Fibroblast of the aortic adventitia (primary cell): Measurements from ENCODE around the gene FBXO22. TPM values are rescaled to one million over a fixed set of nuclear protein-coding genes. Genes with fewer than 3 reads are reported as not detected.

Experiments used
- DNase-seq: peaks from one replicate; pipeline ENCODE4 v3.0.0-alpha.2; 2010; ENCODE audit warnings: low read depth
- H3K4me3 ChIP-seq: 2 replicates; pipeline ENCODE4 v1.5.1; 2011; ENCODE audit warnings: low read depth, mild to moderate bottlenecking, control low read depth, low read length, moderate library complexity
- total RNA-seq: library from RNA; depleted of rRNA; stranded (reverse); fragments of >200 nt; gene quantifications from 2 replicates; pipeline ENCODE4 v1.2.3, GENCODE V29; 2012; ENCODE audit warnings: low replicate concordance
- TF ChIP-seq, protein P1 (sequence below): IDR thresholded peaks from 2 replicates; pipeline ENCODE4 v1.5.1; 2011; ENCODE audit warnings: mild to moderate bottlenecking, low read length, control low read depth, inconsistent platforms; ENCODE audit not compliant: insufficient read depth

Gene FBXO22
- total RNA-seq, 1 donor: 32.7 TPM

DNA sequence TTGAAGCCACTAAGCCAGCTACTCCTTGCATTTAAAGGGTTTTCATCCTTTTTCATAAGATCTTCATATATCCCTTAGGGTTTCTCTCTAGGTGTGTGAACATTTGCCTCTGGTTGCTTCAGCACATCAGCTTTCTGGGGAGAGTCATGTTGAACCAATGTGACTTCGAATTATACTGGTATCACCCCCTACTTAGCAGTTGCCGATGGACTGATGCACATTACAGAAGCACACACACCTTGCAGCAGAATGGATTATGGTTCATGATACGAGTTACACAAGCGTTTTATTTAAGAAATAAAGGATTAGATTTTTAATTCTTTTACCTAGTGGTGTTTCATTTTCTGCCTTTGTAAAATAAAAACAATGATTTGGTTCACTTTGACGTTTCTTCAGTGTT lies 39.6 kb downstream of the FBXO22 start:
- DNase-seq: no peak
- no peak overlapping the region for H3K4me3 ChIP-seq
- TF ChIP-seq, protein P1, sequence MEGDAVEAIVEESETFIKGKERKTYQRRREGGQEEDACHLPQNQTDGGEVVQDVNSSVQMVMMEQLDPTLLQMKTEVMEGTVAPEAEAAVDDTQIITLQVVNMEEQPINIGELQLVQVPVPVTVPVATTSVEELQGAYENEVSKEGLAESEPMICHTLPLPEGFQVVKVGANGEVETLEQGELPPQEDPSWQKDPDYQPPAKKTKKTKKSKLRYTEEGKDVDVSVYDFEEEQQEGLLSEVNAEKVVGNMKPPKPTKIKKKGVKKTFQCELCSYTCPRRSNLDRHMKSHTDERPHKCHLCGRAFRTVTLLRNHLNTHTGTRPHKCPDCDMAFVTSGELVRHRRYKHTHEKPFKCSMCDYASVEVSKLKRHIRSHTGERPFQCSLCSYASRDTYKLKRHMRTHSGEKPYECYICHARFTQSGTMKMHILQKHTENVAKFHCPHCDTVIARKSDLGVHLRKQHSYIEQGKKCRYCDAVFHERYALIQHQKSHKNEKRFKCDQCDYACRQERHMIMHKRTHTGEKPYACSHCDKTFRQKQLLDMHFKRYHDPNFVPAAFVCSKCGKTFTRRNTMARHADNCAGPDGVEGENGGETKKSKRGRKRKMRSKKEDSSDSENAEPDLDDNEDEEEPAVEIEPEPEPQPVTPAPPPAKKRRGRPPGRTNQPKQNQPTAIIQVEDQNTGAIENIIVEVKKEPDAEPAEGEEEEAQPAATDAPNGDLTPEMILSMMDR: no peak

GRCh38 chr15:75943713-75944215 lies 40.1 kb downstream of the FBXO22 start:
- TF ChIP-seq, protein P1: no peak
- H3K4me3 ChIP-seq: no peak overlapping the region
- no peak for DNase-seq

- TF ChIP-seq, protein P1: no peak
- H3K4me3 ChIP-seq: no peak overlapping the region
- DNase-seq: no peak
Observed at GRCh38 chr15:75945953-75946352, 42.3 kb downstream of the FBXO22 start.

DNA sequence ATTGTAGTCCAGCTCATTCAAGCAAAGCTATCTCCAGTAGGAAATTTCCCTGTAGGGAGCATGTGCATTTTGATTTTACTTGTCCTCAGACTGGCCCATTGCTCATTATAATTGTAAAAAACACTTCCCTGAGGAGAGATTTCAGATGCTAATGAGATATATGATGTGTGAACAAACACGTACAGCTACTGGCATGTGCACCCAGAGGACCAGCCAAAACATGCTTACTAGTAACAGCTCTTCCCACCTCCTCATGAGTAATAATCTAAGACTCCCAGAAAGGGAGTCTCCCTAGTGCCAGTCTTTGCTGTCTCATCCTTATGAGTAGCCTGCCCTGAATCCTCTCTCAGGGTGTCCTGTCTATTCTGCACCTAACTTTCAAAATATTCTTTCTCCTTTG lies 43.4 kb downstream of the FBXO22 start:
- H3K4me3 ChIP-seq: no peak overlapping the region
- peak; percentile 25 for DNase-seq
- TF ChIP-seq, protein P1: no peak

GRCh38 chr15:75948761-75949296 lies 45.2 kb downstream of the FBXO22 start:
- TF ChIP-seq, protein P1: no peak
- DNase-seq: no peak
- no peak overlapping the region for H3K4me3 ChIP-seq

- no peak overlapping the region for H3K4me3 ChIP-seq
- no peak for DNase-seq
- TF ChIP-seq, protein P1: no peak
Observed at GRCh38 chr15:75952525-75952924, 48.8 kb downstream of the FBXO22 start.

DNA sequence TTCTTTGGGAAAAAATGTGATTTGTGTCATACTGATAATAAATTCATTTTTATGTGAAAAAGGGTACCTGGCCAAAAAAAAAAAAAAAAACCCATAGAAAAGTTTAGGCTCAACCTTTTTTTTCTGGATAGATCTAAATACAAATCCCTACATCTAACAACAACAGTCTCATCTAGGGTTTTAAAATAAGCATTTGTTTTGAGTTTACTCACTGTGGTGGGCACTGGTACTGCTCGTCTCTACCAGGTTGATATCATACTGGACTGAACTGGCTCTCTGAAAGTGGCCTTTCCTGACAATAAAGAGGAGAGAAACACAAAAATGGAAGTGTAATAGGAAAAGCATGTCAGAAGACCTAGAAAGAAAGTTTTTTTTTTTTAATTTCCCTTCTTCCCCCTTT lies 52.0 kb downstream of the FBXO22 start:
- TF ChIP-seq, protein P1: no peak
- no peak for DNase-seq
- H3K4me3 ChIP-seq: no peak overlapping the region
